Measurements from ENCODE around the gene NFIC.

NFIC gene

GRCh38 chr19:3509566-3509989 is 143.2 kb downstream of the NFIC start:
- Histone ChIP-seq H3K27me3 (ENCODE audit: insufficient read depth, poor library complexity, severe bottlenecking) (no peaks in the 10 kb centered on the region), H3K4me1 (ENCODE audit: insufficient read depth, poor library complexity, severe bottlenecking) (peaks cover 19% of the 10 kb centered on the region), H3K27ac (ENCODE audit: poor library complexity, severe bottlenecking) (peak overlapping the region; percentile 56), H3K4me3 (ENCODE audit: severe bottlenecking) (no peak overlapping the region), H3K36me3 (ENCODE audit: low read depth) (peaks cover 33% of the 10 kb centered on the region), H3K9me3 (ENCODE audit: severe bottlenecking) (no peaks in the 10 kb centered on the region)
- ATAC-seq (ENCODE audit: low read depth) (peak; percentile 59; the same call in 2 of the 3 replicates), DNase-seq (ENCODE audit: low spot score) (peak; percentile 62)
- no peak for TF ChIP-seq CTCF (IDR thresholded peaks at IDR 0.05; ENCODE audit: poor library complexity, severe bottlenecking)

- Histone ChIP-seq H3K9me3 (ENCODE audit: severe bottlenecking) (no peaks in the 10 kb centered on the region), H3K27ac (ENCODE audit: poor library complexity, severe bottlenecking) (no peak overlapping the region), H3K4me3 (ENCODE audit: severe bottlenecking) (no peak overlapping the region), H3K4me1 (ENCODE audit: insufficient read depth, poor library complexity, severe bottlenecking) (peaks cover 19% of the 10 kb centered on the region), H3K36me3 (ENCODE audit: low read depth) (peaks cover 33% of the 10 kb centered on the region), H3K27me3 (ENCODE audit: insufficient read depth, poor library complexity, severe bottlenecking) (no peaks in the 10 kb centered on the region)
- DNase-seq (ENCODE audit: low spot score) = peak; percentile 50
- no peak for ATAC-seq (ENCODE audit: low read depth)
- no peak for TF ChIP-seq CTCF (IDR thresholded peaks at IDR 0.05; ENCODE audit: poor library complexity, severe bottlenecking)
Measured at GRCh38 chr19:3510727-3511126, 144.3 kb downstream of the NFIC start.

- Histone ChIP-seq H3K36me3 (ENCODE audit: low read depth) (peaks cover 33% of the 10 kb centered on the region), H3K4me3 (ENCODE audit: severe bottlenecking) (no peak overlapping the region), H3K4me1 (ENCODE audit: insufficient read depth, poor library complexity, severe bottlenecking) (peaks cover 19% of the 10 kb centered on the region), H3K27ac (ENCODE audit: poor library complexity, severe bottlenecking) (no peak overlapping the region), H3K27me3 (ENCODE audit: insufficient read depth, poor library complexity, severe bottlenecking) (no peaks in the 10 kb centered on the region), H3K9me3 (ENCODE audit: severe bottlenecking) (no peaks in the 10 kb centered on the region)
- TF ChIP-seq CTCF (IDR thresholded peaks at IDR 0.05; ENCODE audit: poor library complexity, severe bottlenecking) = no peak
- peak; percentile 38 for DNase-seq (ENCODE audit: low spot score)
- no peak for ATAC-seq (ENCODE audit: low read depth)
Measured at GRCh38 chr19:3511506-3512251, 145.3 kb downstream of the NFIC start.

GRCh38 chr19:3512562-3513228 is 146.3 kb downstream of the NFIC start:
- Histone ChIP-seq H3K36me3 (ENCODE audit: low read depth) (peaks cover 29% of the 10 kb centered on the region), H3K27me3 (ENCODE audit: insufficient read depth, poor library complexity, severe bottlenecking) (no peaks in the 10 kb centered on the region), H3K9me3 (ENCODE audit: severe bottlenecking) (no peaks in the 10 kb centered on the region), H3K4me1 (ENCODE audit: insufficient read depth, poor library complexity, severe bottlenecking) (peaks cover 19% of the 10 kb centered on the region), H3K27ac (ENCODE audit: poor library complexity, severe bottlenecking) (no peak overlapping the region), H3K4me3 (ENCODE audit: severe bottlenecking) (no peak overlapping the region)
- DNase-seq (ENCODE audit: low spot score) (no peak), ATAC-seq (ENCODE audit: low read depth) (no peak)
- TF ChIP-seq CTCF (IDR thresholded peaks at IDR 0.05; ENCODE audit: poor library complexity, severe bottlenecking) = no peak
